ENCODE measurements around the gene IGSF5.
"Not testable (repeated sequence)": the region's sequence is repeated elsewhere in the genome, so short reads cannot be mapped to it uniquely, and the experiment has no call there.

IGSF5 gene

DNA sequence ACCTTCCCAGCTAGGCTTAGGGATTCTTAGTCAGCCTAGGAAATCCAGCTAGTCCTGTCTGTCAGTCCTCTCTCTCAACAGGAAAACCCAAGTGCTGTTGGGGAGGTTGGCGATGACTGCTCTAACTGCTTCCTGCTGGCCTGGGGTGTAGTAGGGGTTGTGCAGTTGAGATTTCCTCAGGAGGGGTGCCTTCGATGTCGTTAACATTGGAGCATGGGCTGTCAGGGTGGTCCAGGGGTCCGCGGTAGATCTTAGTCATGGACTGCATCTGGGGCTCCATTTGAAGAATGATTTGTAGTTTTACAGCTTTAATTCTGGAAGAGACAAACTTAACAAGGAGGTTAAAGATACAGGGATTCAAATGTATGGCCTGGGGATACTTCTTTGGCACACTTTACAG is 5.5 kb upstream of the IGSF5 start:
- DNase-seq: not testable (repeated sequence)

DNA sequence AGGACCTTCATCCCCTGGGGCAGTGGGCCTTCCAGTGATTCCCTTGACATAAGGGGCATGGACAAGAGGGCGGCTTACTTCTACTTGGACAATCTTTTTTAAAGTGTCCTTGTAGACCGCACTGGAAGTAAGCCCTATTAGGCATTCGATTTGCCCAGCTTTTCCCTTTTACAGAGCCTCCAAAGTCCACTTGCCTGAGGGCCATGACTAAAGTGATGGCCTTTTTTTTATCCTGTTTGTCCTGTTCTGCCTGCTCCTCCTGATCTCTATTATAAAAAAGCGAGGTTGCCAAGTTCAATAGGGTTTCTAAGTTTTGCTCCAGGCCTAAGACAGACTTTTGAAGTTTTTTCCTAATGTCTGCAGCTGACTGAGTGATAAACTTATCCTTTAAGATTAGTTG is 2.4 kb upstream of the IGSF5 start:
- not testable (repeated sequence) for DNase-seq

DNA sequence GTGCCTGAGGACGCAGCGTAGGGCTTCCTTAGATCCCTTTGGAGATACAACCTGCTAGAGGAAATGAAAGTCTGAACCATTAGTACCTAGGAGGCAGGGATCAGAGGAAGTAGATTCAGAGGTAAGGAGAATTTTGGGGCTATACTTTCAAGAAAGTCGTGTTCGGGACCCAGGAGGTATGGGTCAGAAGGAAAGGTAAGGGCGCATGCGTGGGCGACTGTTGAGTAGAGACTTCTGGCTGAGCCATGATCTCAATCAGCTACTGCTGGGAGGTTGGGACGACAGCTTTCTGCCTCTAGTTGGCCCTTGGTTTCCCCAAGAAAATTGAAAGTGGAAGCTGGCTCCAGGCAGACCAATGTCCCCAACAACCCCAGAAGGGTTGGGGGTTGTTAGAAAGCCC is 349 bp downstream of the IGSF5 start:
- not testable (repeated sequence) for DNase-seq

DNA sequence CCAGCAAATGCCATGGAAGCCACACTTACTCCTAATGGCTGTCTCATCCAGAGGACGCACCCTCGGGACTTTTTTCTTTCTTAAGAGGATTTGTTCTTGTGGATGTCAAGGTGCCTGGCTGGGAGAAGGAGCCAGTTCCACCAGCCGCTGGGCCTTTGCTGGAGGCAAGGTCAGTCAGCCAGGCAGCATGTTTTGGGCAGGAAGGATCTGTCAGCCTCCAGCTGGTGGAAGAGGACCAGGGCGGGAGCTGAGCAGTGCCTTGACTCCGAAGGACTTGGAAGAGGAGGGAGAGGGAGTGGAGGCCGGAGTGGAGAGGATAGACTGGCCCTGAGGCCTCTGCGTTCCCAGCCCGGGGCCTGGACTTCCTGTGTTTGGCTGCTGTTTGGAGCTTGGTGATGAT is 5.7 kb downstream of the IGSF5 start:
- DNase-seq: no peak

DNA sequence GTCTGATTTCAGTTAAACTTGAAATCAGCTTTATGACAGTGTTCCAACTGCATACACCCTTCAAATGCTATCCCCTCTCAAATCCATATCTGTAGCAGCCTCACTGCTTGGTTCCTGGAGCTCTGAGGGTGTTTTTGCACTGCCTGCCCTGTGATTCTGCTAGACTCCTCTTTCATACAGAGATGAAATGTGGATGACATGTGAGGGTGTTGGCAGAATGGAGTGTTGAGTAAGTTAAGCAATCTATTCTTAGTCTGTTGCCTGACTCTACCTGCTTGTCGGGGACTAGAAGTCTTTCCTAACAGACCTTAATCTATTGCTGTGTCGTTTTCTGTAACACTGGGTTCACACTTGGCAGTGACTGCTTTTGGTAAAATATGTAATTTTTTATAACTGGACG is 9.8 kb downstream of the IGSF5 start:
- no peak for DNase-seq

DNA sequence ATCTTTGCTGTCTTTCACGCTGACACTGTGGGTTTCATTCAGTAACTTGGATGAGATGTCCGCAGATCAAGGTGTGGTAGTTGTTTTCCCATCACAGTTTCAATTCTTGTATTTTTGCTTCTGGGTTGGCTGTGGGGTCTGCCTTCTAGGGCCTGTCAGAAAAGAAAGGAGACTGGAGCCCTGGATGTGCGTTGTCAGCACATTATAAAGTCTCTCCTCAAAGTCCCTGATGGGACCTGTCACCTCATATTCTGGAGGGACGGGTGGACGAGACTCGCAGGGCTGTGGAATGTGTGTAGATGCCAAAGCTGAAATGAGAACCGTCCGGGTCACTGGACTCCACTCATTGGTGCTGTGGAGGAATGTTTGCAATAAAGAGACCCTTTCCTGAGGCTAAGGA is 11.3 kb downstream of the IGSF5 start:
- DNase-seq: no peak

DNA sequence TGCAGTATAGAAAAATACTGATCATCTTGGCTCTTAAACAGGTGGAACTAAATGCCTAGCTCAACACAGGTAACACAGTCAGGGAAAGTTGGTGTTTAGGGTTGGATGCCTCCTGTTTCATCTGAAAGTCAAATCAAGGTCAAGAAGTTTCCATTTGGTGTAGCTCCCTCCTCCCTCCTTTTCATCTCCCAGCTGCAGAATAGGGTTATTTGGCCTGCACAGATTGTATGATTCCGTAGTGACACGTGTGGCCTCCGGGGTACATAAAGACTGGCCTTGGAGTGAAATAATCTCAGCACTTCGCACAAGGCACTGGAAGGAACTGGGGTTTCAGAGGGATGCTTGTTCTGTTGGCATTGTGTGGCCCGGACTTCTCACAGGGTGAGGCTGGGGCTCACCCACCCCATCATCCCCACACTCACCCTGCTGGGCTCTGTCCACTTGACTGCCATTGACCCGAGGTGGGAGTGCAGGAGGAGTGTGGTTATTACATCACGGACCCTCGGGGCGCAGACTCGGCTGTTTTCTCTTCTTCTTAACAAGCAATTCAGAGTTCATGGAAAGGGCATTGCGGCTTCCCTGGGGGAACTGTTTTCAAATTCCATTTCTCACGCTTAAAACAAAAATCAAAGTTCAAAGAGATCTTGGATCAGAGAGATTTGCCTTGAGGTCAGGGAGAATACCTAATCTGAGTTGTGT is 18.4 kb downstream of the IGSF5 start:
- DNase-seq: no peak

DNA sequence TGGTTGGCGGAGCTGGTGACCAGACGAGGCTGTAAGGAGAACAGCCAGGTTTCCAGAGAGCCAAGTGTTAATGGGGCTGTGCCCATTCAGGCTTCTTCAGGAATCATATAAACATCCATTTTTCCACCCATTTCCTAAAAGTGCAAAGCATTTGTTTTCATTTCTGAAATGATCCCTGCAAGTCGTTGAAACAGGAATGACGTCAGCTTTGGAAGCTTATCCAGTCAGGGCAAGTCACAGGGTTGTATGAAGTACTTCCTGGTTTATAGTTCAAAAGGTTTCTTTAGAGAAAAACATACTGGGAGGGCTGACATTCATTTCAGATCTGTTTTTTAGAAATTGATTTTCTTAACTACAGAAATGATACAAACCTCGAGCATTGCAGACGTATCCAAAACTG is 29.2 kb downstream of the IGSF5 start:
- no peak for DNase-seq

DNA sequence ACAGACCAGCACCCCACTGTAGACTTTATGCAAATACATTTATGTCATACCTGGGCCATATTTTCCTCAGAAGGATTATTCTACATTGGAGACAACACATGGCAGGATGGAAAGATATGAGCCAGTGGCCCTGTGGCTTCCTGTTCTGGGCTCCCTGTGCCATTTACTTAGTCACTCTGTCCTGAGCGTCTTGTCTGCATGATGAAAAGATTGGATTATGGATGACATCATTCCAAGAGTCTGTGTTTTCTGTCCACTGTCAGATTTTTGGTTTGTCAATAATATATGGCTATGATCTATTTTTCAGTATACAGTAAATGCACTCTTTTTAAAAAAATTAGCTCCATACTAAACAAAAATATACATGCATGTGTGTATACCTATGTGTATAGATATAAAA is 30.8 kb downstream of the IGSF5 start:
- DNase-seq: no peak

DNA sequence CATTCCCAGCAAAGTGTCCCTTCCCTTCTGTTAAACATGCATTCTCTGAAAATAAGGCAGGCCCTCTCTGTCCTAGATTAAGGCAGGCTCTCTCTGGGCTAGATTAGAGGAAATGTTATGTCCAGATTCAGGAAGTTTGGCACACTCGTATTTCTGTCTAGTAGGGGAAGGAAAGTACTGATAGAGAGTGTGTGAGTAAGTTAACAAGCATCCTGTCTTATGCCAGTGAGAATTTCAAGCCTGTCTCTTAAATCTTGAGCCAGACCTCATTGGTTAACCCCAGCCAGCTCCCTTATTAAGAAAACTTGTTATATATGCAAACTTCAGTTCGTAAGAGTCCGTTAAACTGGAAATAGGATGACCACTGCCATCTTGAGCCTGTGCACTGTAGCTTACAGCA is 31.6 kb downstream of the IGSF5 start:
- no peak for DNase-seq

DNA sequence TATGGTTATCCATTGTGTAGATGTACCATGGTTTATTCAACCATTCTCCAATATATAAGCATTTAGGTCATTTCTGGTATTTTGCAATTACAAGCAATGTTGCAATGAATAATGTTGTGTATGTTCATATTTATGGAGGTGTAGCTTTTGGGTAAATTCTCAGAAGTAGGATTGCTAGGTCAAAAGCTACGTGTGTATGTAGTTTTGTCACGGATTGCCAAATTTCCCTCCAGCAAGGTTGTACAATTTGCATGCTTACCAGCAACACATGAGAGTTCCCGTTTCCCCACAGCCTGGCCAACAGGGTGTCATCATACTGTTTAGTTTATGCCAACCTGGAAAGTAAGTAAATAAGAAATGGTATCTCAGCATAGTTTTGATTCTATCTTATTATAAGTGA is 36.3 kb downstream of the IGSF5 start:
- DNase-seq: no peak

DNA sequence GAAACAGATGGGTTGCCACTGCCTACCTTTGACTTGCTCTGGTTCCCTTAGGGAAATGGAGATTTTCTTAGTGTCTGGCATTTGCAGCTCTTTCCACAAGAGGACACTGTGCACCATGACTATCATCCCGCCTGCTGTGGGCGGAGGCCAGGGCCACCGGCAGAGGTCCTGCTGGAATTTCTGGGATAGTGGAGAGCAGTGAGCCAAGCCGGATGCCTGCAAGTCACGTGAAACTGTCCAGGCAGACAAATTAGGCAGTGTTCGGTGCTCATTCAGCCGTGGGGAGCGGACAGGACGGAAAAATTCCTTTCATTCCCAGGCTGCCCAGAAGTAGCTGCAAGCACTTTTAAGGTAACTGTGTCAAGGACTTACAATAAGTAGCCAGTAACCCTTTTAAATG is 43.4 kb downstream of the IGSF5 start:
- DNase-seq: no peak

DNA sequence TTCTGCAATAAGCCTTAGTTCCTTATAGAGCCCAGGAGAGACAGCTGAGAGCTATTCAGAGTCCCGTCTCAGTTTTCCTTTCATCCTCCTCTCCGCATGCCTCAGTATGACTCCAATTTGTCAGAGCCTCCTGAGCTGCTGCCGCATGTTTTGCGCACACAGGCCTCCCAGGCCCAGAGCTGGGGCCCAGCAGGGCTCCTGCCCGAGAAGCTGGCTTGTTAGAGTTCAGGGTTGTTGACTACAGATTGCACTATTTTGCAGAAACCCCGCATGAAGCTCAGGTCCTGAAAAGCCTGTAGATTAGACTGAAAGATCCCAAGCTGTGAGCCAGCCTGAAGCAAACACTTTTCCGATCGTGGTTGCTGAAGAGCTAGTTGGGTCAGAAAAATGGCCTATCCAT is 51.5 kb downstream of the IGSF5 start:
- DNase-seq: no peak

DNA sequence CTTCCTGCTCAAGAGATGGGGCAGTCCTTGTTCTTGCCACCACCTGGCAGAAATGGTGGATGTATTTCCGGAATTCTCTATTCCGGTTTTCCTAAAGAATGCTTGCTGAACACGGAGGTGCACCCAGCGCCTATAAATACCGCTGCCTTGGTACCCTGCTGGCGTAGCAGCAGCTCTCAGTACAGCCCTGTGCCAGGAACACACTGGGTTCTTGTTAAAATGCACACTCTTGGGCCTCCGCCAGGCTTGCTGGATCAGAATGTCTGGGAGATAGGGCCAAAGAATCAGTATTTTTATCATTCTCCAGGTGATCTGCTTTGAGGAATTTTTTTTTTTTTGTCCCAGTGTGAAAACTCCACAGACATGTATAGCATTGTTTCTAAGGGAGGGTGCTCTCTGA is 54.2 kb downstream of the IGSF5 start:
- no peak for DNase-seq

DNA sequence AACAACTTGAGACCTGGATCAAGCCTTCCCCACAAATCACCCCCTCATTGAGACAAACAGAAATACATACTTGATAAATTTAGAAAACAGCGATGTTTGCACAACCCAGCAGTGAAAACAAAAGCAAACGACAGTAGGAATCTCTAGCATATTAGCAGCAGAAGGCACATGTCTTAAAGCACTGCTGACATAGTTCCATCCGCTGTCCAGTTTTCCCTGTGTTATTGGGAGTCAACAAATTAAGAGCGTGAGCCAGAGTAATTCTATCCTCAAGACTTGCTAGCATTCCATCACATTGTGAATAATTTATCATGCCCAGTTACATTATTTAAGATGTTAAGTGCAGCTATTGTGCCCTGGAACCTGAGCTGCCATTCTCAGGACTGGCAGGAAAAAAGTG is 55.3 kb downstream of the IGSF5 start:
- no peak for DNase-seq

DNA sequence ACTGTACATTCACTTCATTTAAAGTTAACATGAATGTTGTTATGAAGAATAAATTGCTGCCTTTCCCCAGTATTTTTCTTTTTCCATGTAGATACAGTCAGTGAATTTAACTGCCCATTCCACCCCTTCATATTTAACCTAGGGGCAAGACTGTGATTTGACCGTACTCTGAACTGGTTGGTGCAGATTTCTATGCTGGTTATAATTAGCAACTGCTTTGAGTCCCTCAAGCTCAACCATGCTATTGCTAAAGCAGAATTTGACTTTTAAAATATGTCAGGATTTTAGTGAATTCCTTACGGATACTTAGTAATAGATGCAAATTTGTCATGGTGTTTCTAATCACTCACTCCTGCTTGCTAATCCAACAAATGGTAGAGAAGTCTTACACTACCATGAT is 57.2 kb downstream of the IGSF5 start:
- no peak for DNase-seq

DNA sequence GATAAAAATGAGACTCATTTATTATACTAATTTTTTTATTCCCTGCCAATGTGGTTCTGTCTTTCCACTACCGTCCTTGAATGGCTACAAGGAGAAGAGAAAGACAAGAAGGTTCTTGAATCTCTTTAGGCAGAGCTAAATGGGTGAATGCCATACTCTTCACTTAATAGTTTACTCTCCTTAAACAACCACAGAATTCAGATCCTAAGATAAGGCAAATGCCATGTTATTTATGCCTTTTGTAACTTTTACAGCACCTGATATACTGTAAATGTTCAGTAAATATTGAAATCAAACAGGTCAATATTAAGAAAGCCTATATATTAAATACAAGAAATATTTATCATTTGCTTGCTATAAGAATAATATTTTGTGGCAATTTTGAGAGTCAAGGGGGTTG is 58.4 kb downstream of the IGSF5 start:
- no peak for DNase-seq

DNA sequence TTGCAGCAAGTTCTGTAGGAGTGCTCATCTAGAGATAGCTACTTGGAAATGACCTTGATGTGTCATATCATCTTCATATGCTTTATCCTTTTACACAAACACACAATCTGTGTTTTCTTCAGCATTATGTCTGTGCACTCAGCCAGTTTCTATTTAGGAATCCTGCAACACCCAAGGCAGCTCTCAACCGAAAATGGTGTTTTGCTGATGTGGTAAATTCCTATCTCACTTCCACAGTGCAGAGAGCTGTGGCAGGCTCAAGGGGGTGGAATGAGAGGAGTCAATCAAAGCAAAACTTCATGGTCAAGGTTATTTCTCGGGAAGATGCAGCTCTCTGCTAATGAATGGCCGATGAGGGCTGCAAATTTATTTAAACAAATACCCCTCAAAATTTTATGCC is 59.3 kb downstream of the IGSF5 start:
- no peak for DNase-seq

DNA sequence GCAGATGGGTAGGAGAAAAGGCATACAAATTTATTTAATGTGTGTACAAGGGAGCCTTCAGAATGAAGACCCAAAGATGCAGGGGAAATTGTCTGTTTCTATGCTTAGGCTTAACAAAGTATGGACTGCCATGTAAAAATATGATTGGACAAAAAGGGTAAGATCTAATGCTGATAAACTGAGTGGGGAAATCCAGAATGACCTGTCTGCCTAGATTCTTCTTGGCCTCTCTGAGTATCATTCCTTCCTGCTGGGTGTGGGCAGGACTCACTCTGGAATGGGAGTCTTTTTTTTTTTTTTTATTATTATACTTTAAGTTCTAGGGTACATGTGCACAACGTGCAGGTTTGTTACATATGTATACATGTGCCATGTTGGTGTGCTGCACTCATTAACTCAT is 61.0 kb downstream of the IGSF5 start:
- no peak for DNase-seq

DNA sequence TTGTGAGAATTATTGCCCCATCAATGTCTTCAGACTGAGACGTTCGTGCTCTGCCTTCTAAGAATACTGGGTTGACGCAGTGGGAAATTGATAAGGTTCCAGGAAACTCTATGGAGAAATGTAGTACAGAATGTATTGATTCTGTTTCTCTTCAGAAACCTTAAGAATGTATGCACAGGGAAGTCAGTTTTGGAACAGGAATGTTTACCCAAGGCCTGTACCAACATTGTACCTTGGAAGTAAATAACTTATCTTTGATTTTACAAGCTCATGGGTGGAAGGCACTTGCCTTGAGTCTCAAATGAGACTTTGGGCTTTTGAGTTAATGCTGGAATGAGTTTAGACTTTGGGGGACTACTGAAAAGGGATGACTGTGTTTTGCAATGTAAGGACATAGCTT is 62.8 kb downstream of the IGSF5 start:
- no peak for DNase-seq

DNA sequence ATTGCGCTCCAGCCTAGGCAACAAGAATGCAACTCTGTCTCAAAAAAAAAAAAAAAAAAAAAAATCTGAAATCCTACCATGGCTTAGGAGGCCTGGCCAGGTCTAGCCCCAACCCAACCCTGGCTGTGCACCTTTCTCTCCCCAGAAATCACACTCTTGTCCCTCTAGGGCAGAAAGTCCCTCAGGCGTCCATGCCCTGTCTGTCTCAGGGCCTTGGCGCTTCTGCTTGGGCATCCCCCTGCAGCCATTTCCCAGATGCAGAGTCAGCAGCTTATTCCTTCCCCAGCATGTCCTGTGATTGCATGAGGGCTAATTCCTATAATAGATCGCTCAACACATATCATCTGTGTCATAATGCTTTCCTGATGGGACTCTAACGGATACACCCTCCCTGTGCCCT is 65.0 kb downstream of the IGSF5 start:
- DNase-seq: no peak

DNA sequence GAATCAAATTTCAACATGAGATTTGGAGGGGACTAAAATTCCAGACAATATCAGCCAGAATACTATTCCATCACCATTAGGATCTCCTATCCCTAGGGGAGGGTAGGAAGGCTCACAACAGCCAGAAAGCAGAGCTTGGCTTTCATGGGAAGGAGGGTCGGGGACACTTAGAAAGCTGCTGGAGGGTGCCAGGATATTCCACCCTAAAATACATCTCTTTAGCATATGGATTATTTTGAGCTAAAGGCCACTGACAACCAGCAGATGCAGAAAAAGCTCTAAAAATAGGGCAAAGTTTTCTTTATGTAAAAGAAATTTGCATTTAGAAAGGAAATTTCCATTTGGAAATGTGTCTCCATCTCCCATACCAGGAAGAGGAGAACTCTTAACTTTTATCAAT is 68.0 kb downstream of the IGSF5 start:
- DNase-seq: no peak

DNA sequence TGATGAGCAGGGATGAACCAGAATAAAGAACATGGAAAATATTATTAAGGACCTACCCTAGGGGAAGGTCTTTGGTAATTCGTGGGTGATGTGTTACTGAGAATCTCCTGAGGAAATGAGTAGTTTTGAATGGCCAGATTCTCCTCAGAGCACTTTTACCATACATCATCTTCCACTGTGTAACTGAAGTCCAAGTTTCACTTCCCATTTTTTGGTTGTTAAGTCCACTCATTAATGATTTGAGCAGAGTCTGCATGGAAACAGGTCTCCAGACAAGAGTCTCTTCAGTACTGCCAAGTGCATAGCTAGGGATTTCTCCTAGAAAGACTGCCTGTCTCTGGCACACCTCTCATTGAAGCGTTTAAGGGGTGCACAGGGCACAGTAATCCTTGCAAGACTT is 73.6 kb downstream of the IGSF5 start:
- no peak for DNase-seq

DNA sequence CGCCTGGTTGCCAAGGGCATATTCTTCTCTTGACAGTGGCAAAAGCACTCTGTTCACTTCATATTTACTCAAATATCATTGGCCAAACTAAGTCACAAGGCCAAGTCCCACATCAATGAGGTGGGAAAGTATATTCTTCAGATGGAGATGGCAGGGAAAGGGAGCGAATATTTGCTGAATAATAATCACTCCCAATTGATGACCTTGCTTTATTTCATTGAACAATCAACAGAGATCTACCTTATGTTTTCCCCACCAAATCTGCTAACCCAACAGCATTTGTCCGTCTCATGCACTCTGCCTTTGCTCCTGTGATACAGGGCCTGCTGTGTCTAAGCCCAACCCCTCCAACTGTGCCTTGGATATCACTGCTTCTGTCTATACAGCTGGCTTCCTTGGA is 77.1 kb downstream of the IGSF5 start:
- DNase-seq: no peak

DNA sequence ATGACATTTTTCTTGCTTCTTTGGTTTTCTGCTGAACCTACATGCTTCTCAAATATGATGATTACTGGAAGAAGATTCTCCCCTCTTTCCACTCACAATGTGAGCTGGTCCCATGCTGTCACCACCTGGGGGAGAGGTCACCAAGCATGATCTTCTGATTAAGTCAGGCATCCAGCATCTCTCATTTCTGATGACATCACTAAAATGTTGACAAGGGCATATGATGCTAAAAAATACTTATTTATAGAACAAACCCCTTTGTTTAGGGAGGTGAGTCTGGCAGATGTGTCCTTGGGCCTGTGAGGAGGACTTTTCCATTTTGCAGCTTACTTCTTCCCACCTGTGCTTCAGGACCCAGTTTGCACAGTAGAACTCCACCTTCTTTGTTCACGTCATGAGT is 80.3 kb downstream of the IGSF5 start:
- DNase-seq: no peak

DNA sequence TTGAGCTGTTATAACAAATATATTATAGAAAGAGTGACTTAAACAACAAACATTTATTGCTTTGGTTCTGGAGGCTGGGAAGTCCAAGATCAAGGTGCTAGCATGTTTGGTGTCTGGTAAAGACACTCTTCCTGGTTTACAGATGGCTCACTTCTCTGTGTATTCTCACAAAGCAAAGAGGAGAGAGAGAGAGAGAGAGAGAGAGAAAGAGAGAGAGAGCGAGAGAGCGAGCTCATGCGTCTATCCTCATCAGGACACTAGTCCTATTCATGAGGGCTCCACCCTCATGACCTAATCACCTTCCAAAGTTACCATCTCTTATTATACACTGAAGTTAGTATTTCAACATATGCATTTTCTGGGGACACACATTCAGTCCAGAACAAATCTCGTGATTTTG is 89.6 kb downstream of the IGSF5 start:
- DNase-seq: no peak
